ACC112 (cell line): ENCODE results near the gene CD93.
A peak's percentile ranks its signal among the peaks of the same experiment; 100 is the strongest.

Experiments
- H2AFZ ChIP-seq: fragments of 200-600 bp; sonication (generic); one replicate; pipeline ENCODE4 v1.6.0; 2017; ENCODE audit warnings: antibody characterized with exemption, low read length; ENCODE audit not compliant: unreplicated experiment
- H3K27ac ChIP-seq: fragments of 200-600 bp; sonication (generic); 2 replicates; pipeline ENCODE4 v1.5.1; 2014; ENCODE audit warnings: low read depth, mild to moderate bottlenecking, antibody characterized with exemption, low read length, moderate library complexity
- H3K27me3 ChIP-seq: fragments of 200-600 bp; sonication (generic); 2 replicates; pipeline ENCODE4 v1.6.1; 2014; ENCODE audit warnings: mild to moderate bottlenecking, antibody characterized with exemption, low read length, moderate library complexity, mixed read lengths; ENCODE audit not compliant: insufficient read depth
- H3K36me3 ChIP-seq: fragments of 200-600 bp; sonication (generic); 2 replicates; pipeline ENCODE4 v1.6.1; 2016; ENCODE audit warnings: mild to moderate bottlenecking, antibody characterized with exemption, low read length, moderate library complexity, mixed read lengths; ENCODE audit not compliant: insufficient read depth
- H3K4me1 ChIP-seq: fragments of 200-600 bp; sonication (generic); one replicate; pipeline ENCODE4 v1.6.1; 2016; ENCODE audit warnings: low read length, mixed read lengths; ENCODE audit not compliant: insufficient read depth, unreplicated experiment, control insufficient read depth
- H3K4me3 ChIP-seq: fragments of 200-600 bp; sonication (generic); 2 replicates; pipeline ENCODE4 v1.5.1; 2014; ENCODE audit warnings: mild to moderate bottlenecking, low read depth, low read length
- H3K79me2 ChIP-seq: fragments of 200-600 bp; sonication (generic); one replicate; pipeline ENCODE4 v1.6.0; 2016; ENCODE audit warnings: low read length; ENCODE audit not compliant: control insufficient read depth, unreplicated experiment, insufficient read depth

The CD93 gene

DNA sequence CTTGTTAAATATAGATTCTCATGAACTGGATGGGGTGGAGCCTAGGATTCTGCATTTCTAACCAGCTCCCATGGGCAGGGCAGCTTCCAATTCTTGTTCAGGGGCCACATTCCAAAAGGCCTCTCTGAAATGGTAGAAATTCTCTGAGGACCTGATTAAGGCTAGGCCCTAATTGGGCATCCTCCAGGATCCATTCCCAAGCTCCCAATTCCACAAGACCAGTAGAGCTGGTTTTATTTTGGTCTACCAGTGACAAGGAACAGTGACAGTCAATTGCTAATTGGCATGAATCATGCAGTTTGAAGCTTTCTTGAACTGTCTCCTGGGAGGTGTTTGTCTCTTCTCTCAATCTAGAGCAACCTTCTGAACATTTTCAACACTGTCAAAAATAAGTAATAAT, 39.7 kb downstream of the CD93 start:
- Histone ChIP-seq H3K27me3 (peaks cover 38% of the 10 kb centered on the region), H3K79me2 (no peaks in the 10 kb centered on the region), H3K27ac (no peak overlapping the region), H3K36me3 (no peaks in the 10 kb centered on the region), H2AFZ (no peak overlapping the region), H3K4me3 (peak overlapping the region; percentile 79), H3K4me1 (peaks cover 9% of the 10 kb centered on the region)

DNA sequence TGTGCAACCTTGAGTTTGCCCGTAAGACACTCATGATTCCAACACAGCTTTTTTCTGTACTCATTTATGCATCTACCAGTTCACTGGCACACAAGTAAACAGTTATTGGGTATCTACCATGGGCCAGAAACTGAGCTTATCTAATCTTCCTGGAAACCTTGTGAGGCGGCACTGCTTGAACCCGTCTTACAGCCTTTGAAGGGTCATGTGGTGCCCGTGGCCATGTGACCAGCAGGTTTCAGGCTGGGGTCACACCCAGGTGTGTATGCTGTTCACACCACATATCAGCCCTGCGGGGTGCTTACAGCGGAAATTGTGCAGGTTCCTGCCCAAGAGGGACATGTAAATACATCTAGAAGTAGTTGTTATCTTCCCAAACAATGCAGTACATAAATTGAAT, 42.7 kb downstream of the CD93 start:
- no peak overlapping the region for H3K4me3 ChIP-seq

DNA sequence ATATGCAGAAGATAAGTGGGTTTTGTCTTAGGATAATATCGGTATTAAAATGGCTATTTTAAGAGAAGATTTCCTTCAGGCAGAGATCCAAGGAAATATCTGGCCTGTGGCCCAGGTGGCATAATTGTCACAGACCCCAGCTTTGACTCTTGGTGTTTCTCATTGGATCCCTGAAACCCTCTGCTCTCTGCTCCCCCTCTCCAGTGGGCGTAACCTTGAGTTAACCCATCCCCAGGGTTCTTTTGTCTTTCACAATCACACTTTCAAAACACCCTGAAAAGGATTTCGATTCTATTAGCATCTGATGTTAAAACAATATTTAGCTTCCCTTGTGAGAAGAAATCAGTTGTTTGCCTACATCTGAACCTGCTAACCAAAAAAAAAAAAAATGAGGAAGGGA, 43.9 kb downstream of the CD93 start:
- Histone ChIP-seq H3K4me1 (no peaks in the 10 kb centered on the region), H3K27me3 (peaks cover 67% of the 10 kb centered on the region), H2AFZ (no peak overlapping the region), H3K36me3 (no peaks in the 10 kb centered on the region), H3K4me3 (no peak overlapping the region), H3K79me2 (no peaks in the 10 kb centered on the region), H3K27ac (no peak overlapping the region)

More for the DNA sequence above, 42.7 kb downstream of the CD93 start:
- Histone ChIP-seq H2AFZ (no peak overlapping the region), H3K27me3 (peaks cover 68% of the 10 kb centered on the region), H3K36me3 (no peaks in the 10 kb centered on the region), H3K4me1 (peaks cover 5% of the 10 kb centered on the region), H3K79me2 (no peaks in the 10 kb centered on the region), H3K27ac (no peak overlapping the region)

DNA sequence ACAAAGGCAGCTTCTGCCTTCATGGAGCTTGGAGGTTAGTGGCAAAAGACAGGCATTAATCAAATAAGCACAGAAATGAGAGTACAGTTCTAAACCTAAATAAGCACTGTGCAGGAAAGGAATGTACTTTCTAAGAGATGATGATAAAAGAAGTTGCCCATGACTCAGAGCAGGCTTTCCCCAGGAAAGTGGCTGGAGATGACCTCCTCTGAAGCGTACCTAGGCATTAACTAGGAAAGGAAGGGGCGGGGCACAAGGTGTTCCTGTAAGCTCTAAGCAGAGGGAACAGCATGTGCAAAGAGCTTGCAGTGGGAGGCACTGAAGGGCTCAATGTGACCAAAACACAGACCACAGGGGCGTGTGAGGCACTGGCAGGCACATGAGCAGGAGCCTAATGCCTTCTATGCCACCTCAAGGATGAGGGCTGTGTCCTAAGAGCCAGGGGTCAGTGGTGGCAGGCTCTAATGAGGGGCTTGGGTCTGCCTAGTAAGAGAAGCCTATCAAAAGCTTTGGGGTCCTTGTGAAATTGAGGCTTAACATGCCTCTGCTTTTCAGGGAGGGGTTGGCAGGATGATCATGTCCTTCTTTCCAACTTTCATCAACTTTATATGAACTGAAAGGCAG, 46.1 kb downstream of the CD93 start:
- Histone ChIP-seq H3K27ac (no peak overlapping the region), H3K36me3 (no peaks in the 10 kb centered on the region), H3K4me3 (no peak overlapping the region), H3K27me3 (peaks cover 73% of the 10 kb centered on the region), H3K4me1 (no peaks in the 10 kb centered on the region), H2AFZ (no peak overlapping the region), H3K79me2 (no peaks in the 10 kb centered on the region)

DNA sequence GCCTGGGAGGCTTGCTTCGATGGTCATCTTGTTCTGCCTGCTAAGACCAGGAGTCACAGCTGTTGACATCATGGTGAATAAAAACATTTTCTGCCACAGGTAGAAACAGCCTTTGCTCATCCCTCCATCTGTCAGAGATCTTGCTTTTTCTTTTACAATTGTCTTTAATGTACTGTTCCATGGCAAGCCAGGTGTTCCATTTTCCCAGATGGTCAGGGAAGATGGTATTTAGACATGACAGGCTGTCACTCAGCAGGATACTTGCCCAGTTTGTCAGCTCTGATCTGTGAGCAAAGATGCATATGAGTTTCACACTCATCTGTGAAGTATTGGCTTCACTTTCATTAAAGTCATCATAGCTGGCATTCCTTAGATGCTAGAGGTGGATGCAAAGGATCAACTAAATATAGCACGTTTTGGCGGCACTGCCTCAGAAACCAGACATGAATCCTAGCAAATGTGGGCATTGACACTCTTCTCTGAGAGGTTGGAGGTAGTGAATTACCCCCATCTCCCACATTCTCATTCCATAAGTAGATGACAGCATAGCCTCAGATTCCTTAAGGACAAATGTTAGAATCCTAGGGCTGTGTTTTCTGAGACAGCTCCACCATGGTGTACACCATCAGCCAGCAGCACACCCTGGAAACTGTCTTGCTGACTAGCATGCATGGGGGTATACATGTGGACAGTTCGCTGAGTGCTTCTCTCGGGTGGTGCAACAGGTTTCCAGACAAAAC, 46.8 kb downstream of the CD93 start:
- Histone ChIP-seq H3K27me3 (peaks cover 79% of the 10 kb centered on the region), H3K4me3 (no peak overlapping the region), H3K36me3 (no peaks in the 10 kb centered on the region), H2AFZ (no peak overlapping the region), H3K4me1 (no peaks in the 10 kb centered on the region), H3K27ac (no peak overlapping the region), H3K79me2 (no peaks in the 10 kb centered on the region)

DNA sequence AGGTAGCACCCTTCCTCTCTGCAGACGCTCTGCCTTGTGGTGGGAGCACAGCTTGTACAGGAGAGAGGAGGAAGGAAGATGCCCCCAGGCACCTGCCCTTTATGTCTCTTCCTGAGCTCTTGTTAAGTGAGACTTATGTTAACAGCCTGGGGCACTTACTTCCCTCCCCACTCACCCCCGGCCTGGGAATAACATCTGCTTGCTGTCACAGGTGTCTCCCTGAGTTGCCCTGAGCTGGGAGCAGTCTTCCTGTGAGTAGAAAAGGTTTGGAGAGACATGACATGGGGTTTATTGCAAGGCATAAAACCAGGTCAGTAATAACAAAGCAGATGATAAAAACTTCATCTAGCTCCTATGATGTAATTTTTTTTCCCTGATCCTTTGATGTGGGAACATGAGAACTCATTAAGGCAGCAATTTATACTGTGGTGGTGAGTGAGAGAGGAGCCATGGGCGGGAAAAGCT, 49.1 kb downstream of the CD93 start:
- Histone ChIP-seq H3K27ac (no peak overlapping the region), H3K4me1 (no peaks in the 10 kb centered on the region), H2AFZ (no peak overlapping the region), H3K36me3 (no peaks in the 10 kb centered on the region), H3K27me3 (peaks cover 74% of the 10 kb centered on the region), H3K79me2 (no peaks in the 10 kb centered on the region), H3K4me3 (no peak overlapping the region)

DNA sequence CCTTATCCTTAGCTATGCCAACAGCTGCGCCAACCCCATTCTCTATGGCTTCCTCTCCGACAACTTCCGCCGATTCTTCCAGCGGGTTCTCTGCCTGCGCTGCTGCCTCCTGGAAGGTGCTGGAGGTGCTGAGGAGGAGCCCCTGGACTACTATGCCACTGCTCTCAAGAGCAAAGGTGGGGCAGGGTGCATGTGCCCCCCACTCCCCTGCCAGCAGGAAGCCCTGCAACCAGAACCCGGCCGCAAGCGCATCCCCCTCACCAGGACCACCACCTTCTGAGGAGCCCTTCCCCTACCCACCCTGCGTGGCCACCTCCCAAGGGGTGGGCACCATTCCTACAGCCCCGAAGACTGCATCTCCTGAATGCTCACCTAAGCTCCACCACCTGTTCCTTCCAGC, 49.8 kb downstream of the CD93 start:
- Histone ChIP-seq H3K36me3 (no peaks in the 10 kb centered on the region), H2AFZ (no peak overlapping the region), H3K27ac (no peak overlapping the region), H3K27me3 (peaks cover 67% of the 10 kb centered on the region), H3K79me2 (no peaks in the 10 kb centered on the region), H3K4me3 (no peak overlapping the region), H3K4me1 (no peaks in the 10 kb centered on the region)

DNA sequence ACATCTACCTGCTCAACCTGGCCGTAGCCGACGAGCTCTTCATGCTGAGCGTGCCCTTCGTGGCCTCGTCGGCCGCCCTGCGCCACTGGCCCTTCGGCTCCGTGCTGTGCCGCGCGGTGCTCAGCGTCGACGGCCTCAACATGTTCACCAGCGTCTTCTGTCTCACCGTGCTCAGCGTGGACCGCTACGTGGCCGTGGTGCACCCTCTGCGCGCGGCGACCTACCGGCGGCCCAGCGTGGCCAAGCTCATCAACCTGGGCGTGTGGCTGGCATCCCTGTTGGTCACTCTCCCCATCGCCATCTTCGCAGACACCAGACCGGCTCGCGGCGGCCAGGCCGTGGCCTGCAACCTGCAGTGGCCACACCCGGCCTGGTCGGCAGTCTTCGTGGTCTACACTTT, 50.4 kb downstream of the CD93 start:
- Histone ChIP-seq H3K27me3 (peaks cover 63% of the 10 kb centered on the region), H3K27ac (no peak overlapping the region)

DNA sequence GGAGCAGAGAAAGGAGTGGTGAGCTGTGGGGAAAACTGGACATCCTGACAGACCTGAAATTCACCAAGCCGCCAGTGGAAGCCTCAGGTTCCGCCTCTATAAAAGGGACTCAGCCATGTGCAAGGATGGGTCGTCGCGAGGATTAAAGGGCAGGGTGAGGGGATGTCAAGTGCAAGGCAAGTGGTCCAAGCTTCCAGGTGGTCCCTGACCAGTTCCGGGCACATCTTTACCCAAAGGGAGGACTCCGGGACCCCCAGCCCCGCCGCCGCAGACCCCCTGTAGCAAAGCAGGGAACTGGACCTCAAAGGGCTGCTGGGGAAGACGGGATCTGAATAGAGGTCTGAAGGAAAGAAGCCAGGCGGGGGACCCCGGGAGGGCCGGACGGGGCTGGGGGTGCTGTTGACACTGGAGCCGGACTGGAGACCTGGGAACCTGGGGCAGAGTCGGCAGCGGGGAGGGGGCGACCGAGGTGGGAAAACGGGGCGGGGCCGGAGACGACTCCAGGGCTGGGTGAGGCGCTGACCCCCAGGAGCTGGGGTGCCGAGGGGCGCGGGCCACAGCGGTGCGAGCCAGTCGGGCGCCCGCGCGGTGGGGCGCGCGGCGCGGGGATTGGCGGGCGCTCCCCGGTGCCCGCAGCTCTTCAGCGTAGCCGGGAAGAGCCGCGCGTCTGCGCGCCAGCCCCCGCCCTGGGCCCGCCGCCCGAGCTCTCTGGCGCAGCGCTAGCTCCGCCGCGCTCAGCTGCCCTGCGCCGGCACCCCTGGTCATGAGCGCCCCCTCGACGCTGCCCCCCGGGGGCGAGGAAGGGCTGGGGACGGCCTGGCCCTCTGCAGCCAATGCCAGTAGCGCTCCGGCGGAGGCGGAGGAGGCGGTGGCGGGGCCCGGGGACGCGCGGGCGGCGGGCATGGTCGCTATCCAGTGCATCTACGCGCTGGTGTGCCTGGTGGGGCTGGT, 51.1 kb downstream of the CD93 start, which contains the start of gene SSTR4:
Gene SSTR4, plus strand, starts transcription at position 592 of the 951 bp plus-strand sequence. Its CDS starts 172 bp downstream, at position 764.
- H2AFZ ChIP-seq, result no peak within 1 kb of the TSS
- H3K4me3 ChIP-seq, result no peak within 1 kb of the TSS
- no peak within 1 kb of the TSS for H3K27ac ChIP-seq
- no peaks in the 10 kb centered on the region for H3K36me3 ChIP-seq
- no peaks in the 10 kb centered on the region for H3K4me1 ChIP-seq
- peaks cover 62% of the 10 kb centered on the region for H3K27me3 ChIP-seq
- no peaks in the 10 kb centered on the region for H3K79me2 ChIP-seq

More for the DNA sequence above, 50.4 kb downstream of the CD93 start:
- Histone ChIP-seq H3K36me3 (no peaks in the 10 kb centered on the region), H2AFZ (no peak overlapping the region), H3K4me1 (no peaks in the 10 kb centered on the region), H3K79me2 (no peaks in the 10 kb centered on the region), H3K4me3 (no peak overlapping the region)

DNA sequence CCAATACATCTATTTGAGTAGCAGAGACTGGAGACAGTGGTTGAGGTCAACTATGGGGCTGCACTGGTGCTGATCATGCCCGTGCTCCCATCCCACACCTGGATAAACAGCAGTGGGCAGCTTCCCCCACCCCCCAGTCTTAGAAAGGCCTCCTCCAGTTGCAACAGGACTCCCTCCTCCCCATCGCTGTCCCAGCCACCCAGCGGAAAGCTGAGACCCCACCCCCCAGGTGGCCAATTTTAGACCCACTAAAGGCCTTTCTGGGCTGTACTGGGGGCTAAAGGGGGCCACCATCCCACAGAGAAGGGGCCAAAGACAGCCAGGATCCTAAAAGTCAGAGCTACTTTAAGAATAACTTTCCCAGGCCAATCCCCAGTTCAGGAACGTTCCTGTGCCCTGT, 52.2 kb downstream of the CD93 start:
- Histone ChIP-seq H3K27ac (no peak overlapping the region), H3K36me3 (no peaks in the 10 kb centered on the region)

More for the DNA sequence above, 52.2 kb downstream of the CD93 start:
- H3K4me1 ChIP-seq, result no peaks in the 10 kb centered on the region
- H2AFZ ChIP-seq, result no peak overlapping the region
- peaks cover 55% of the 10 kb centered on the region for H3K27me3 ChIP-seq
- H3K4me3 ChIP-seq, result no peak overlapping the region
- H3K79me2 ChIP-seq, result no peaks in the 10 kb centered on the region
